Measurements from ENCODE around the gene PRKN.

DNA sequence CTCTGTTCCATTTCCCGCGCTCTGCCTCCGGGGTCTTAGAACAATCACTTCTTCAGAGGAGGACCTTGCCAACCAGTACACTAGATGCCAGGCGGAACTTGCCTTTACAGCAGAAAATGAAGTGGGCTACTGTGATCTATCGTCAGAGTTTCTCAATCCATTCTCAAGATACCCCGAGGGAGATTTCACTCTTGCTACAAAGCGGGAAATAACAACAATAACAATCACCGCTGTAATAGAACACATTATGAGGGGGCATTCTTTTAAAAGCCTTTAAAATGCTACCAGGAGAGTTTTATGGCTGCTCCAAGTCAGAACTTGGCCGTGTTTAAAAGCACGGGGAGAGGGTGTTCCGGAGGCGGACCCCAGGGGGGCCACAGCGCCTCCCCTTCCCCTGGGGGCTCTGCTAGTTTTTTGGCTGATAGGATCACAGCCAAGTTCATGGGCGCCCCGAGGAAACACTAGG lies 836.7 kb downstream of the PRKN start:
- TF ChIP-seq, protein P1, sequence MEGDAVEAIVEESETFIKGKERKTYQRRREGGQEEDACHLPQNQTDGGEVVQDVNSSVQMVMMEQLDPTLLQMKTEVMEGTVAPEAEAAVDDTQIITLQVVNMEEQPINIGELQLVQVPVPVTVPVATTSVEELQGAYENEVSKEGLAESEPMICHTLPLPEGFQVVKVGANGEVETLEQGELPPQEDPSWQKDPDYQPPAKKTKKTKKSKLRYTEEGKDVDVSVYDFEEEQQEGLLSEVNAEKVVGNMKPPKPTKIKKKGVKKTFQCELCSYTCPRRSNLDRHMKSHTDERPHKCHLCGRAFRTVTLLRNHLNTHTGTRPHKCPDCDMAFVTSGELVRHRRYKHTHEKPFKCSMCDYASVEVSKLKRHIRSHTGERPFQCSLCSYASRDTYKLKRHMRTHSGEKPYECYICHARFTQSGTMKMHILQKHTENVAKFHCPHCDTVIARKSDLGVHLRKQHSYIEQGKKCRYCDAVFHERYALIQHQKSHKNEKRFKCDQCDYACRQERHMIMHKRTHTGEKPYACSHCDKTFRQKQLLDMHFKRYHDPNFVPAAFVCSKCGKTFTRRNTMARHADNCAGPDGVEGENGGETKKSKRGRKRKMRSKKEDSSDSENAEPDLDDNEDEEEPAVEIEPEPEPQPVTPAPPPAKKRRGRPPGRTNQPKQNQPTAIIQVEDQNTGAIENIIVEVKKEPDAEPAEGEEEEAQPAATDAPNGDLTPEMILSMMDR (IDR thresholded peaks at IDR 0.05) = no peak
- no peak for TF ChIP-seq POLR2A (IDR thresholded peaks at IDR 0.05)
